Kidney glomerular epithelial cell (primary cell): ENCODE measurements around the gene KIAA1755.

ENCODE experiments used
- DNase-seq: peaks from one replicate; lab custom pipeline; 2025; lab: John Stamatoyannopoulos, UW

Gene KIAA1755

GRCh38 chr20:38165966-38166702 is 94.4 kb downstream of the KIAA1755 start:
- DNase-seq = no peak

GRCh38 chr20:38165089-38165965 is 95.2 kb downstream of the KIAA1755 start, which contains the start of gene TGM2:
Gene TGM2 (minus strand): TSS chr20:38165270. CDS start chr20:38165198, 72 bp downstream.
- DNase-seq = peak; percentile 75

- DNase-seq = no peak
Observed at GRCh38 chr20:38164624-38165088, 95.9 kb downstream of the KIAA1755 start.

- DNase-seq = no peak
Observed at GRCh38 chr20:38164069-38164468, 96.5 kb downstream of the KIAA1755 start.

GRCh38 chr20:38162878-38163875 is 97.4 kb downstream of the KIAA1755 start:
- no peak for DNase-seq

- no peak for DNase-seq
Observed at GRCh38 chr20:38162149-38162548, 98.4 kb downstream of the KIAA1755 start.

GRCh38 chr20:38161412-38161774 is 99.1 kb downstream of the KIAA1755 start:
- DNase-seq = no peak
